Mammary epithelial cell (primary cell): ENCODE results near the gene ALOXE3.

Experiments
- EZH2 ChIP-seq: IDR thresholded peaks from 2 replicates; pipeline ENCODE4 v1.6.1; 2012; ENCODE audit warnings: low read length, inconsistent platforms, borderline replicate concordance
- TF ChIP-seq, protein P1 (sequence below), 2 donors: IDR thresholded peaks in 1 of 2; conservative IDR thresholded peaks in 1 of 2; 2 replicates each; pipeline ENCODE4 v1.5.1; 2011 to 2012; ENCODE audit warnings: inconsistent platforms in 2 of 2, low read length in 2 of 2, mild to moderate bottlenecking in 2 of 2, control low read depth in 1 of 2, low read depth in 1 of 2; ENCODE audit not compliant: insufficient read depth in 1 of 2; ENCODE audit errors: extremely low read depth in 1 of 2

DNA sequence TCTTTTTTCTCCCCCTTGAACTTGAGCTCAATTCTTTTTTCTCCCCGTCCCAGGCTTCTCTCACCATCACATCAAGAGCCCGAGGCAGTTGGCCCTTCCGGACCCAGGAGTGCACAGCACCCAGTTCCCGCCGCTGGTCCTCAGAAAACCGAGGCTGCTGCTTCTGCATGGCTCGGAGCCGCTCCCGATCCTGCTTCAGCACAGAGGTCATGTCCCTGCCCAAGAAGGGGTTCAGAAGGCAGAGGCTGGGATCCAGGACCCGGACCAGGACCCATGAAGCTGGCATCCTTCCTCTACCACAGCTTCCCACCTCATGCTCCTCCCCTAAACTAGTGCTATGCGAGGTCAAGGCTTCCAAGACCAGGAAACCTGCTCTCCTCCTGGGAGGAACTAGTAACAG, 23.4 kb upstream of the ALOXE3 start:
- TF ChIP-seq, protein P1, sequence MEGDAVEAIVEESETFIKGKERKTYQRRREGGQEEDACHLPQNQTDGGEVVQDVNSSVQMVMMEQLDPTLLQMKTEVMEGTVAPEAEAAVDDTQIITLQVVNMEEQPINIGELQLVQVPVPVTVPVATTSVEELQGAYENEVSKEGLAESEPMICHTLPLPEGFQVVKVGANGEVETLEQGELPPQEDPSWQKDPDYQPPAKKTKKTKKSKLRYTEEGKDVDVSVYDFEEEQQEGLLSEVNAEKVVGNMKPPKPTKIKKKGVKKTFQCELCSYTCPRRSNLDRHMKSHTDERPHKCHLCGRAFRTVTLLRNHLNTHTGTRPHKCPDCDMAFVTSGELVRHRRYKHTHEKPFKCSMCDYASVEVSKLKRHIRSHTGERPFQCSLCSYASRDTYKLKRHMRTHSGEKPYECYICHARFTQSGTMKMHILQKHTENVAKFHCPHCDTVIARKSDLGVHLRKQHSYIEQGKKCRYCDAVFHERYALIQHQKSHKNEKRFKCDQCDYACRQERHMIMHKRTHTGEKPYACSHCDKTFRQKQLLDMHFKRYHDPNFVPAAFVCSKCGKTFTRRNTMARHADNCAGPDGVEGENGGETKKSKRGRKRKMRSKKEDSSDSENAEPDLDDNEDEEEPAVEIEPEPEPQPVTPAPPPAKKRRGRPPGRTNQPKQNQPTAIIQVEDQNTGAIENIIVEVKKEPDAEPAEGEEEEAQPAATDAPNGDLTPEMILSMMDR (conservative IDR thresholded peaks at IDR 0.05 in 1 of 2, IDR thresholded peaks at IDR 0.05 in 1 of 2; ENCODE audit: extremely low read depth in 1 of 2, insufficient read depth in 1 of 2, low read depth in 1 of 2, low read length in 2 of 2): no peak
- no peak for TF ChIP-seq EZH2
